Mesenchymal stem cell (in vitro differentiated cells and primary cell): ENCODE results near the gene PCDHAC2.
A peak's percentile ranks its signal among the peaks of the same experiment; 100 is the strongest.

Experiments used
- DNase-seq: peaks from one replicate; pipeline ENCODE4 v3.0.0-alpha.2; 2013
- H2AFZ ChIP-seq: one replicate; pipeline ENCODE4 v1.6.1; 2013; ENCODE audit warnings: low read depth, mild to moderate bottlenecking, control low read depth, inconsistent platforms, low read length, moderate library complexity
- H2AK5ac ChIP-seq: 2 replicates; pipeline ENCODE4 v1.6.1; 2013; ENCODE audit warnings: low read length, moderate library complexity, mild to moderate bottlenecking, inconsistent platforms; ENCODE audit not compliant: severe bottlenecking
- H2BK120ac ChIP-seq: one replicate; pipeline ENCODE4 v1.6.1; 2013; ENCODE audit warnings: low read depth, mild to moderate bottlenecking, inconsistent platforms, low read length, moderate library complexity
- H2BK12ac ChIP-seq, 2 experiments: one replicate each; pipeline ENCODE4 v1.6.1; 2013; ENCODE audit warnings: inconsistent platforms in 2 of 2, low read length in 2 of 2, mild to moderate bottlenecking in 2 of 2, moderate library complexity in 2 of 2, control low read depth in 1 of 2
- H2BK15ac ChIP-seq: one replicate; pipeline ENCODE4 v1.6.1; 2013; ENCODE audit warnings: mild to moderate bottlenecking, low read depth, inconsistent platforms; ENCODE audit not compliant: poor library complexity, severe bottlenecking
- H2BK5ac ChIP-seq: 2 replicates; pipeline ENCODE4 v1.6.1; 2013; ENCODE audit warnings: low read depth, mild to moderate bottlenecking, low read length, control low read depth, inconsistent platforms; ENCODE audit not compliant: poor library complexity, severe bottlenecking
- H3K14ac ChIP-seq, 2 experiments: one replicate each; pipeline ENCODE4 v1.6.1; 2013; ENCODE audit warnings: inconsistent platforms in 2 of 2, low read length in 2 of 2, control low read depth in 1 of 2, mild to moderate bottlenecking in 1 of 2, moderate library complexity in 1 of 2
- H3K18ac ChIP-seq, 2 experiments: one replicate each; pipeline ENCODE4 v1.6.1; 2013; ENCODE audit warnings: inconsistent platforms in 2 of 2, low read length in 2 of 2, control low read depth in 1 of 2, low read depth in 1 of 2, mild to moderate bottlenecking in 1 of 2
- H3K23ac ChIP-seq, 2 experiments: one replicate each; pipeline ENCODE4 v1.6.1; 2013; ENCODE audit warnings: inconsistent platforms in 2 of 2, low read length in 2 of 2, mild to moderate bottlenecking in 2 of 2, moderate library complexity in 2 of 2, control low read depth in 1 of 2
- H3K27ac ChIP-seq: 2 replicates; pipeline ENCODE4 v1.5.1; 2013; ENCODE audit warnings: mild to moderate bottlenecking, moderate library complexity, low read length, control low read depth, inconsistent platforms; ENCODE audit not compliant: poor library complexity, severe bottlenecking
- H3K27me3 ChIP-seq, 2 experiments: 2 replicates each; pipeline versions ENCODE4 v1.6.1 to v1.7.0; 2013; ENCODE audit warnings: low read length in 2 of 2, mild to moderate bottlenecking in 2 of 2, moderate library complexity in 2 of 2, control low read depth in 1 of 2, inconsistent platforms in 1 of 2; ENCODE audit not compliant: control insufficient read depth in 1 of 2, insufficient read depth in 1 of 2
- H3K36me3 ChIP-seq, 2 experiments: 2 replicates each; pipeline versions ENCODE4 v1.6.1 to v1.7.0; 2013; ENCODE audit warnings: low read length in 2 of 2, control low read depth in 1 of 2, inconsistent platforms in 1 of 2, low read depth in 1 of 2, mild to moderate bottlenecking in 1 of 2; ENCODE audit not compliant: insufficient read depth in 2 of 2, control insufficient read depth in 1 of 2
- H3K4ac ChIP-seq, 2 experiments: one replicate each; pipeline ENCODE4 v1.6.1; 2013; ENCODE audit warnings: inconsistent platforms in 2 of 2, low read length in 2 of 2, mild to moderate bottlenecking in 2 of 2, moderate library complexity in 2 of 2, control low read depth in 1 of 2, low read depth in 1 of 2
- H3K4me1 ChIP-seq: 2 replicates; pipeline ENCODE4 v1.6.1; 2013; ENCODE audit warnings: low read depth, low read length, control low read depth; ENCODE audit not compliant: control insufficient read depth, insufficient read depth
- H3K4me2 ChIP-seq: 2 replicates; pipeline ENCODE4 v1.6.1; 2013; ENCODE audit warnings: low read length, mild to moderate bottlenecking, inconsistent platforms; ENCODE audit not compliant: poor library complexity, severe bottlenecking
- H3K4me3 ChIP-seq, 2 experiments: 2 replicates each; pipeline versions ENCODE4 v1.5.1 to v1.7.0; 2013; ENCODE audit warnings: low read length in 2 of 2, mild to moderate bottlenecking in 2 of 2, control low read depth in 1 of 2, low read depth in 1 of 2; ENCODE audit not compliant: insufficient read depth in 1 of 2
- H3K79me1 ChIP-seq: replicated peaks from 2 replicates; pipeline ENCODE4 v1.6.1; 2013; ENCODE audit warnings: mild to moderate bottlenecking, control low read depth, low read length, inconsistent platforms; ENCODE audit not compliant: poor library complexity, severe bottlenecking
- H3K9ac ChIP-seq: 2 replicates; pipeline ENCODE4 v1.7.0; 2013; ENCODE audit warnings: mild to moderate bottlenecking, low read length, moderate library complexity
- H3K9me3 ChIP-seq: 2 replicates; pipeline ENCODE4 v1.7.0; 2013; ENCODE audit warnings: mild to moderate bottlenecking, low read length; ENCODE audit not compliant: control insufficient read depth
- H4K8ac ChIP-seq: one replicate; pipeline ENCODE4 v1.6.1; 2013; ENCODE audit warnings: inconsistent platforms, mild to moderate bottlenecking, low read length, moderate library complexity
- H4K91ac ChIP-seq: one replicate; pipeline ENCODE4 v1.6.1; 2013; ENCODE audit warnings: mild to moderate bottlenecking, low read length, inconsistent platforms
- WGBS: methylation state at CpG from one replicate; pipeline ENCODE4 v1.1.7; 2013; ENCODE audit warnings: mixed read lengths; 5-methylcytosine and 5-hydroxymethylcytosine counted together

PCDHAC2 gene

GRCh38 chr5:141001844-141002604, 35.7 kb downstream of the PCDHAC2 start:
- no peak overlapping the region for H2BK120ac ChIP-seq
- H2BK12ac ChIP-seq, result no peak overlapping the region
- 2% methylated on average over 19 of the region's 19 CpGs for WGBS
- H3K4me3 ChIP-seq, result peak overlapping the region; percentile 46 to 68
- H3K23ac ChIP-seq, result no peak overlapping the region
- no peak overlapping the region for H2AFZ ChIP-seq
- DNase-seq, result peak; percentile 37
- H3K36me3 ChIP-seq, result no peaks in the 10 kb centered on the region
- H3K27ac ChIP-seq, result peak overlapping the region; percentile 60
- no peaks in the 10 kb centered on the region for H3K9me3 ChIP-seq
- H3K27me3 ChIP-seq, result peaks cover 0 to 5% of the 10 kb centered on the region in 2 experiments
- H3K4me1 ChIP-seq, result peaks cover 4% of the 10 kb centered on the region
- peak overlapping the region in 1 of 2 experiments; percentile 59 for H3K18ac ChIP-seq
- H2BK15ac ChIP-seq, result no peak overlapping the region
- peak overlapping the region; percentile 89 for H3K4me2 ChIP-seq
- H4K91ac ChIP-seq, result no peak overlapping the region
- no peak overlapping the region for H2BK5ac ChIP-seq
- H3K9ac ChIP-seq, result peak overlapping the region; percentile 22
- H3K4ac ChIP-seq, result no peak overlapping the region
- H2AK5ac ChIP-seq, result no peak overlapping the region
- H4K8ac ChIP-seq, result no peak overlapping the region
- H3K79me1 ChIP-seq, result peaks cover 2% of the 10 kb centered on the region
- H3K14ac ChIP-seq, result no peak overlapping the region

GRCh38 chr5:141002605-141002965, 36.3 kb downstream of the PCDHAC2 start:
- Histone ChIP-seq H3K4me2 (no peak overlapping the region), H4K91ac (no peak overlapping the region), H2AK5ac (no peak overlapping the region), H3K9me3 (no peaks in the 10 kb centered on the region), H3K18ac (no peak overlapping the region), H2BK5ac (no peak overlapping the region), H2BK15ac (no peak overlapping the region), H2BK120ac (no peak overlapping the region), H3K27ac (no peak overlapping the region), H3K14ac (no peak overlapping the region), H3K27me3 (peaks cover 0 to 5% of the 10 kb centered on the region in 2 experiments), H3K4me3 (no peak overlapping the region), H2AFZ (no peak overlapping the region), H4K8ac (no peak overlapping the region), H3K4me1 (peaks cover 4% of the 10 kb centered on the region), H3K4ac (no peak overlapping the region), H3K79me1 (peaks cover 2% of the 10 kb centered on the region), H3K9ac (no peak overlapping the region), H2BK12ac (no peak overlapping the region), H3K23ac (no peak overlapping the region), H3K36me3 (no peaks in the 10 kb centered on the region)
- 81% methylated on average over 3 of the region's 3 CpGs for WGBS
- DNase-seq, result no peak

- H3K4me3 ChIP-seq, result no peak overlapping the region
- peaks cover 2% of the 10 kb centered on the region for H3K79me1 ChIP-seq
- no peak overlapping the region for H3K23ac ChIP-seq
- no peak overlapping the region for H2AFZ ChIP-seq
- H2BK12ac ChIP-seq, result no peak overlapping the region
- H3K18ac ChIP-seq, result no peak overlapping the region
- no peak overlapping the region for H4K91ac ChIP-seq
- H3K36me3 ChIP-seq, result no peaks in the 10 kb centered on the region
- peaks cover 4% of the 10 kb centered on the region for H3K4me1 ChIP-seq
- H3K9me3 ChIP-seq, result no peaks in the 10 kb centered on the region
- H3K4ac ChIP-seq, result no peak overlapping the region
- DNase-seq, result no peak
- H2BK15ac ChIP-seq, result no peak overlapping the region
- peaks cover 0 to 5% of the 10 kb centered on the region in 2 experiments for H3K27me3 ChIP-seq
- H2BK120ac ChIP-seq, result no peak overlapping the region
- H2BK5ac ChIP-seq, result no peak overlapping the region
- 98% methylated on average over 3 of the region's 3 CpGs for WGBS
- H4K8ac ChIP-seq, result no peak overlapping the region
- H2AK5ac ChIP-seq, result no peak overlapping the region
- H3K9ac ChIP-seq, result no peak overlapping the region
- no peak overlapping the region for H3K27ac ChIP-seq
- no peak overlapping the region for H3K4me2 ChIP-seq
- H3K14ac ChIP-seq, result no peak overlapping the region
These were observed 36.8 kb downstream of the PCDHAC2 start for GRCh38 chr5:141003031-141003430.

GRCh38 chr5:141003791-141004611, 37.7 kb downstream of the PCDHAC2 start:
- peak; percentile 47 for DNase-seq
- 31% methylated on average over 3 of the region's 4 CpGs for WGBS
- no peak overlapping the region for H3K23ac ChIP-seq

More at GRCh38 chr5:141003791-141004611, 37.7 kb downstream of the PCDHAC2 start:
- no peak overlapping the region for H2BK120ac ChIP-seq
- H2AK5ac ChIP-seq, result no peak overlapping the region
- H4K91ac ChIP-seq, result no peak overlapping the region
- H3K4me3 ChIP-seq, result no peak overlapping the region
- peaks cover 2% of the 10 kb centered on the region for H3K79me1 ChIP-seq
- no peak overlapping the region for H3K4ac ChIP-seq
- no peaks in the 10 kb centered on the region for H3K36me3 ChIP-seq
- no peak overlapping the region for H3K18ac ChIP-seq
- H2BK15ac ChIP-seq, result no peak overlapping the region
- no peak overlapping the region for H3K14ac ChIP-seq
- no peak overlapping the region for H4K8ac ChIP-seq
- no peak overlapping the region for H3K27ac ChIP-seq
- H3K27me3 ChIP-seq, result peaks cover 0 to 5% of the 10 kb centered on the region in 2 experiments
- peaks cover 3% of the 10 kb centered on the region for H3K9me3 ChIP-seq
- H3K4me2 ChIP-seq, result no peak overlapping the region
- no peak overlapping the region for H2AFZ ChIP-seq
- no peak overlapping the region for H2BK12ac ChIP-seq
- no peak overlapping the region for H3K9ac ChIP-seq
- peaks cover 4% of the 10 kb centered on the region for H3K4me1 ChIP-seq
- no peak overlapping the region for H2BK5ac ChIP-seq
